ENCODE results near the gene DDX23.
A peak's percentile ranks its signal among the peaks of the same experiment; 100 is the strongest.

- TF ChIP-seq, protein P1, sequence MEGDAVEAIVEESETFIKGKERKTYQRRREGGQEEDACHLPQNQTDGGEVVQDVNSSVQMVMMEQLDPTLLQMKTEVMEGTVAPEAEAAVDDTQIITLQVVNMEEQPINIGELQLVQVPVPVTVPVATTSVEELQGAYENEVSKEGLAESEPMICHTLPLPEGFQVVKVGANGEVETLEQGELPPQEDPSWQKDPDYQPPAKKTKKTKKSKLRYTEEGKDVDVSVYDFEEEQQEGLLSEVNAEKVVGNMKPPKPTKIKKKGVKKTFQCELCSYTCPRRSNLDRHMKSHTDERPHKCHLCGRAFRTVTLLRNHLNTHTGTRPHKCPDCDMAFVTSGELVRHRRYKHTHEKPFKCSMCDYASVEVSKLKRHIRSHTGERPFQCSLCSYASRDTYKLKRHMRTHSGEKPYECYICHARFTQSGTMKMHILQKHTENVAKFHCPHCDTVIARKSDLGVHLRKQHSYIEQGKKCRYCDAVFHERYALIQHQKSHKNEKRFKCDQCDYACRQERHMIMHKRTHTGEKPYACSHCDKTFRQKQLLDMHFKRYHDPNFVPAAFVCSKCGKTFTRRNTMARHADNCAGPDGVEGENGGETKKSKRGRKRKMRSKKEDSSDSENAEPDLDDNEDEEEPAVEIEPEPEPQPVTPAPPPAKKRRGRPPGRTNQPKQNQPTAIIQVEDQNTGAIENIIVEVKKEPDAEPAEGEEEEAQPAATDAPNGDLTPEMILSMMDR (IDR thresholded peaks at IDR 0.05; ENCODE audit: low read depth, low read length, poor library complexity, severe bottlenecking), result peak; percentile 88
- TF ChIP-seq EZH2phosphoT487 (IDR thresholded peaks at IDR 0.05; ENCODE audit: borderline replicate concordance, low read length), result 0 out of 2 replicates have a peak, but pooled peaks have one; percentile 82
Observed at GRCh38 chr12:48890657-48891418, 38.9 kb upstream of the DDX23 start.

Data from DOHH2 (cell line).